GM10266 (cell line): ENCODE data around the gene FAM53B.

Source experiments
- DNase-seq: peaks from one replicate; pipeline ENCODE4 v3.0.0; 2012; ENCODE audit errors: extremely low spot score
- CTCF ChIP-seq: IDR thresholded peaks from 2 replicates; pipeline ENCODE4 v1.5.1; 2012; ENCODE audit warnings: mild to moderate bottlenecking, low read depth; ENCODE audit not compliant: control insufficient read depth, insufficient read depth; ENCODE audit errors: missing control alignments

The FAM53B gene

GRCh38 chr10:124701435-124701834, 42.7 kb downstream of the FAM53B start:
- no peak for TF ChIP-seq CTCF
- DNase-seq = no peak

- TF ChIP-seq CTCF = no peak
- no peak for DNase-seq
These were observed 43.2 kb downstream of the FAM53B start for GRCh38 chr10:124701038-124701365.

- TF ChIP-seq CTCF = no peak
- no peak for DNase-seq
These were observed 43.7 kb downstream of the FAM53B start for GRCh38 chr10:124700293-124701037.

- no peak for TF ChIP-seq CTCF
- no peak for DNase-seq
These were observed 44.5 kb downstream of the FAM53B start for GRCh38 chr10:124699471-124700292.

GRCh38 chr10:124698545-124699469, 45.4 kb downstream of the FAM53B start:
- DNase-seq = no peak
- no peak for TF ChIP-seq CTCF

GRCh38 chr10:124697837-124698544, 46.2 kb downstream of the FAM53B start:
- peak; percentile 47 for DNase-seq
- TF ChIP-seq CTCF = no peak
